HepG2 (cell line): ENCODE results near the gene SLC25A11. TPM values are rescaled to one million over a fixed set of nuclear protein-coding genes. Genes with fewer than 3 reads are reported as not detected.
A peak's percentile ranks its signal among the peaks of the same experiment; 100 is the strongest.

Experiments used
- HOXD1 ChIP-seq: sonication (generic); formaldehyde crosslinking; IDR thresholded peaks from 2 replicates; pipeline ENCODE4 v1.5.0; 2020; ENCODE audit warnings: missing genetic modification reagents
- KIAA2018 ChIP-seq: sonication (generic); formaldehyde crosslinking; IDR thresholded peaks from 2 replicates; pipeline ENCODE4 v1.5.0; 2020; ENCODE audit warnings: mild to moderate bottlenecking, missing genetic modification reagents, borderline replicate concordance
- MTA3 ChIP-seq: sonication (generic); formaldehyde crosslinking; IDR thresholded peaks from 2 replicates; pipeline ENCODE4 v1.4.0; 2020; ENCODE audit warnings: missing genetic modification reagents
- NFKB2 ChIP-seq: sonication (generic); formaldehyde crosslinking; IDR thresholded peaks from 2 replicates; pipeline ENCODE4 v1.4.0; 2020; ENCODE audit warnings: missing genetic modification reagents, borderline replicate concordance
- NR2F1 ChIP-seq, 2 experiments: fragments of 450-650 bp in 1 of 2; formaldehyde crosslinking in 1 of 2; IDR thresholded peaks; 2 replicates each; pipeline versions ENCODE4 v1.5.0 to v1.6.1; 2016 to 2020; ENCODE audit warnings: mild to moderate bottlenecking in 1 of 2, missing compliant biosample characterization in 1 of 2, missing genetic modification reagents in 1 of 2, moderate library complexity in 1 of 2
- RNF219 ChIP-seq: sonication (generic); formaldehyde crosslinking; IDR thresholded peaks from 2 replicates; pipeline ENCODE4 v1.5.0; 2020; ENCODE audit warnings: mild to moderate bottlenecking, missing genetic modification reagents
- SPEN ChIP-seq: sonication (generic); formaldehyde crosslinking; IDR thresholded peaks from 2 replicates; pipeline ENCODE4 v1.5.1; 2020; ENCODE audit warnings: low read depth, mild to moderate bottlenecking, missing genetic modification reagents
- ZBTB33 ChIP-seq: sonication (generic); formaldehyde crosslinking; IDR thresholded peaks from 2 replicates; pipeline ENCODE4 v1.4.0; 2020; ENCODE audit warnings: missing genetic modification reagents
- ZBTB37 ChIP-seq: sonication (generic); formaldehyde crosslinking; IDR thresholded peaks from 2 replicates; pipeline ENCODE4 v1.4.0; 2020; ENCODE audit warnings: mild to moderate bottlenecking, missing genetic modification reagents
- ZFP36L1 ChIP-seq: sonication (generic); formaldehyde crosslinking; IDR thresholded peaks from 2 replicates; pipeline ENCODE4 v1.8.0; 2022; ENCODE audit warnings: mild to moderate bottlenecking, missing genetic modification reagents, moderate library complexity
- ZNF235 ChIP-seq: sonication (generic); formaldehyde crosslinking; IDR thresholded peaks from 2 replicates; pipeline ENCODE4 v1.8.1; 2023; ENCODE audit warnings: mild to moderate bottlenecking, missing genetic modification reagents, borderline replicate concordance
- ZNF253 ChIP-seq: sonication (generic); formaldehyde crosslinking; IDR thresholded peaks from 2 replicates; pipeline ENCODE4 v1.8.0; 2022; ENCODE audit warnings: mild to moderate bottlenecking, missing genetic modification reagents, borderline replicate concordance
- ZNF446 ChIP-seq: sonication (generic); formaldehyde crosslinking; IDR thresholded peaks from 2 replicates; pipeline ENCODE4 v1.5.0; 2020; ENCODE audit warnings: mild to moderate bottlenecking, missing genetic modification reagents
- ZNF746 ChIP-seq: sonication (generic); formaldehyde crosslinking; IDR thresholded peaks from 2 replicates; pipeline ENCODE4 v1.8.0; 2022; ENCODE audit warnings: mild to moderate bottlenecking, missing genetic modification reagents
- polyA plus RNA-seq, 8 experiments: library from polyadenylated mRNA; depleted of rRNA in 3 of 8; stranded (reverse) in 7 of 8; unstranded in 1 of 8; fragments of >200 nt; fragmentation: Illumina TruSeq in 4 of 8; extraction: Trizol in 4 of 8; gene quantifications; 2 replicates each; pipeline versions ENCODE4 v1.2.1 to v1.2.3, GENCODE V29; 2011 to 2016; ENCODE audit warnings: low read depth in 4 of 8, missing spikeins in 1 of 8, mixed read lengths in 1 of 8; ENCODE audit not compliant: insufficient read depth in 1 of 8
- total RNA-seq, 5 experiments: library from RNA; depleted of rRNA; stranded (reverse); fragments of >200 nt; fragmentation: Illumina TruSeq; extraction: Trizol; gene quantifications; 2 replicates each; pipeline ENCODE4 v1.2.3, GENCODE V29; 2016; ENCODE audit warnings: low read depth in 1 of 5

Gene SLC25A11
- total and polyA plus RNA-seq, 2 of the 13 experiments (the other 11 are each of a cell fraction or from before 2014, with no cell fraction given), result 35.4 to 47.2 TPM

GRCh38 chr17:4938688-4939545 lies 929 bp downstream of the SLC25A11 start (continued):
- no peak for TF ChIP-seq KIAA2018 (CRISPR knock-in tag)
- TF ChIP-seq ZBTB33 (CRISPR knock-in tag), result no peak
- TF ChIP-seq NFKB2 (CRISPR knock-in tag), result no peak
- TF ChIP-seq SPEN (CRISPR knock-in tag), result no peak
- TF ChIP-seq ZNF253 (CRISPR knock-in tag), result no peak
- TF ChIP-seq ZNF235 (CRISPR knock-in tag), result no peak
- no peak for TF ChIP-seq HOXD1
- TF ChIP-seq MTA3 (CRISPR knock-in tag), result no peak
- 0 out of 2 replicates have a peak, but pooled peaks have one; percentile 11 for TF ChIP-seq ZBTB37 (CRISPR knock-in tag)
- no peak for TF ChIP-seq RNF219 (CRISPR knock-in tag)
- TF ChIP-seq ZFP36L1, result no peak
- TF ChIP-seq ZNF446 (CRISPR knock-in tag), result no peak
- 0 out of 2 replicates have a peak, but pooled peaks have one; percentile 54 for TF ChIP-seq ZNF746
- TF ChIP-seq NR2F1 (CRISPR knock-in tag; IDR thresholded peaks at IDR 0.05), result peak in 1 of 2 experiments; percentile 0; a peak in 1 of 4 replicates
